Heart left ventricle (tissue), 13 donors: ENCODE results near the gene IL1RN.

Experiments
- CTCF ChIP-seq, 12 donors: fragments of 200-600 bp; sonication (generic) in 4 of 12; IDR thresholded peaks; one replicate each; pipeline versions ENCODE4 v1.5.0 to v1.8.0; 2018 to 2022; ENCODE audit warnings: antibody characterized with exemption in 12 of 12, mild to moderate bottlenecking in 5 of 12
- POLR2A ChIP-seq, 2 donors: fragments of 450-650 bp; IDR thresholded peaks; one replicate each; pipeline ENCODE4 v1.6.1; 2017; ENCODE audit warnings: antibody characterized with exemption in 2 of 2, mild to moderate bottlenecking in 2 of 2, moderate library complexity in 2 of 2
- donor health status: ischemic (EF 13 %, LVEDD 7.1; RV severe dilation, severe dysfunction).
- donor health status: DM: no; HTN: yes; CAD: no.
- donor health status: DM: no; HTN: no; CAD: no.
- donor health status: ischemic (EF 25% LVEDD 6.9; RV normal size, moderate dysfunction).
- donor health status: ischemic (EF 25% LVEDD 5.7; RV mildly dilated, moderate dysfunction).
- donor health status: ischemic (EF 35%, LVEDD 5.7; RV mildly dilated, moderate dysfunction).
- donor health status: nonischemic (EF 11% LVEDD 7.7; RV severe dilation, severe dysfunction).
- donor health status: DM: yes; HTN: yes; CAD: no.
- donor health status: PGD.
- donor health status: ischemic (EF 29% LVEDD 5.4; RV normal size, mild dysfunction).
- donor health status: nonischemic (EF 23%, LVEDD 6.1; RV moderate dilation, normal function).

DNA sequence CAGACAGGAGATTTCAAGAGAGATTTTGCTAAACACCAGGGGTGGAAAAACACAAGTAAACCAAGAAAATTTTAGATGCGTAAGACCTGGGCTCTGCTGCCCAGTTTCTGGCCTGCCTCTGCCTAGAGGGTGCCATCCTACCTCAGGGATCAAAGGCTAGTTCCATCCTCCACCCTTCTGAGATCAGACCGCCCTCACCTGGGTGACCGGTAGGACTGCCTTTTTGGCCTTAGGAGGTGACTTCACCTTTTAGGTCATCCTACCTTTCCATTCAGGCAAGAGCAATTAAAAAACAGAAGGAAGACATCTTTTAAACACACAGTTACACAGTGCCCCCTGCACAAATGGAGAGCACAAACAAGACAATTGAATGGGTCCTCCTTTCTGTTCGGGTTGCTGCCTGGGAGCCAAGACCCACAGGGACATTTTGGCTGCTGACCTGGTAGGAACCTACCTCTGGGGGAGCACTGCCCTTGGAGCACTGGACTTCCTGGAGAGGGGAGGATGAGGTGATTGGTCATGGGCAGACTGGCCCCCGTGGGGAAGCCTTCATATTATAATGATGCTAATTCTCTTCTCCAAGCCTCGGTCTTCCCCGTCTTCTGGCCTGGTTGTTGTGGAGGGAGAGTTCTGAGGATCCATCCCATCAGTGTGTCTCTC is 49.4 kb downstream of the IL1RN start:
- TF ChIP-seq CTCF (IDR thresholded peaks at IDR 0.05) (no peak), POLR2A (IDR thresholded peaks at IDR 0.05) (no peak)
